SK-N-SH (cell line): ENCODE results near the gene STK39. TPM values are rescaled to one million over a fixed set of nuclear protein-coding genes. Genes with fewer than 3 reads are reported as not detected.

Experiments
- CTCF ChIA-PET: fragments of 300-600, 350-600 bp; formaldehyde crosslinking; extraction: SDS; loops from one replicate; lab custom pipeline; 2021; lab: Yijun Ruan, JAX
- POLR2A ChIA-PET: fragments of 350-600 bp; sonication (Branson Sonifier 250); formaldehyde crosslinking; extraction: SDS; loops from one replicate; lab custom pipeline; 2020; ENCODE audit warnings: antibody characterized with exemption, inconsistent platforms; lab: Yijun Ruan, JAX
- DNase-seq: peaks from one replicate; pipeline ENCODE4 v3.0.0; 2012
- H2AFZ ChIP-seq: fragments of 200-600 bp; sonication (generic); 2 replicates; pipeline ENCODE4 v1.8.1; 2016; ENCODE audit warnings: antibody characterized with exemption, mild to moderate bottlenecking, low read depth
- H3F3A ChIP-seq: fragments of 200-600 bp; sonication (generic); replicated peaks from 2 replicates; pipeline ENCODE3; 2016; ENCODE audit warnings: antibody characterized with exemption, mild to moderate bottlenecking; ENCODE audit not compliant: insufficient read depth
- H3K27ac ChIP-seq, 2 experiments: fragments of 200-500 bp in 1 of 2; fragments of 200-600 bp in 1 of 2; sonication (Bioruptor generic) in 1 of 2; sonication (generic), shearing (Covaris generic) in 1 of 2; 2 replicates each; pipeline versions ENCODE4 v1.5.1 to v1.6.1; 2014 to 2016; ENCODE audit warnings: low read depth in 2 of 2, inconsistent platforms in 1 of 2, low read length in 1 of 2, mild to moderate bottlenecking in 1 of 2, mixed read lengths in 1 of 2
- H3K27me3 ChIP-seq: fragments of 200-600 bp; sonication (generic), shearing (Covaris generic); 2 replicates; pipeline ENCODE4 v1.6.1; 2016; ENCODE audit warnings: mixed run types; ENCODE audit not compliant: insufficient read depth
- H3K36me3 ChIP-seq, 2 experiments: fragments of 200-500 bp in 1 of 2; fragments of 200-600 bp in 1 of 2; sonication (Bioruptor generic) in 1 of 2; sonication (generic) in 1 of 2; replicated peaks in 1 of 2; 2 replicates each; pipeline versions ENCODE3 to v1.5.1; 2014 to 2016; ENCODE audit warnings: low read length in 1 of 2, mild to moderate bottlenecking in 1 of 2; ENCODE audit not compliant: insufficient read depth in 2 of 2, control insufficient read depth in 1 of 2
- H3K4me1 ChIP-seq, 2 experiments: fragments of 200-500 bp in 1 of 2; fragments of 200-600 bp in 1 of 2; sonication (Bioruptor generic) in 1 of 2; sonication (generic), shearing (Covaris generic) in 1 of 2; 2 replicates each; pipeline versions ENCODE4 v1.5.1 to v1.6.1; 2014 to 2016; ENCODE audit warnings: low read depth in 1 of 2, low read length in 1 of 2, mixed run types in 1 of 2; ENCODE audit not compliant: insufficient read depth in 2 of 2, control insufficient read depth in 1 of 2
- H3K4me2 ChIP-seq: fragments of 200-600 bp; sonication (generic), shearing (Covaris generic); 2 replicates; pipeline ENCODE4 v1.6.1; 2017; ENCODE audit warnings: mixed run types
- H3K4me3 ChIP-seq, 2 experiments: fragments of 200-500 bp in 1 of 2; fragments of 200-600 bp in 1 of 2; sonication (Bioruptor generic) in 1 of 2; sonication (generic), shearing (Covaris generic) in 1 of 2; 2 replicates each; pipeline versions ENCODE4 v1.5.1 to v1.8.1; 2014 to 2016; ENCODE audit warnings: low read depth in 2 of 2, inconsistent platforms in 1 of 2, low read length in 1 of 2, mild to moderate bottlenecking in 1 of 2, mixed read lengths in 1 of 2, moderate library complexity in 1 of 2
- H3K79me2 ChIP-seq: fragments of 200-600 bp; sonication (generic); 2 replicates; pipeline ENCODE4 v1.8.1; 2017; ENCODE audit warnings: mild to moderate bottlenecking; ENCODE audit not compliant: insufficient read depth
- H3K9ac ChIP-seq: fragments of 200-600 bp; sonication (generic); 2 replicates; pipeline ENCODE4 v1.6.1; 2017; ENCODE audit warnings: mixed run types
- H3K9me2 ChIP-seq: fragments of 200-600 bp; sonication (generic); 2 replicates; pipeline ENCODE4 v1.6.1; 2017; ENCODE audit warnings: mixed run types
- H3K9me3 ChIP-seq: fragments of 200-600 bp; sonication (generic); 2 replicates; pipeline ENCODE4 v1.6.1; 2017; ENCODE audit warnings: mixed run types, mild to moderate bottlenecking, moderate library complexity
- H4K20me1 ChIP-seq: fragments of 200-600 bp; sonication (generic); 2 replicates; pipeline ENCODE4 v1.6.1; 2017; ENCODE audit warnings: mild to moderate bottlenecking, mixed run types; ENCODE audit not compliant: insufficient read depth
- CHD2 ChIP-seq: fragments of 150-350 bp; IDR thresholded peaks from 2 replicates; pipeline ENCODE4 v1.6.1; 2018; ENCODE audit warnings: low read length; ENCODE audit not compliant: partially characterized antibody
- ELF1 ChIP-seq: IDR thresholded peaks from 2 replicates; pipeline ENCODE4 v1.4.0; 2012
- EP300 ChIP-seq, 2 experiments: IDR thresholded peaks; 2 replicates each; pipeline versions ENCODE4 v1.4.0 to v1.6.1; 2012; ENCODE audit warnings: borderline replicate concordance in 1 of 2, low read depth in 1 of 2, low read length in 1 of 2
- EZH2phosphoT487 ChIP-seq: fragments of 200-600 bp; sonication (generic); IDR thresholded peaks from 2 replicates; pipeline ENCODE4 v1.6.1; 2017; ENCODE audit warnings: low read depth, mixed run types, mild to moderate bottlenecking, antibody characterized with exemption, moderate library complexity, borderline replicate concordance
- FOSL2 ChIP-seq: IDR thresholded peaks from 2 replicates; pipeline ENCODE4 v1.4.0; 2012; ENCODE audit warnings: low read depth, mild to moderate bottlenecking, moderate library complexity, borderline replicate concordance
- FOXJ3 ChIP-seq: sonication (generic); formaldehyde crosslinking; IDR thresholded peaks from 2 replicates; pipeline ENCODE4 v1.5.1; 2020; ENCODE audit warnings: mild to moderate bottlenecking, missing genetic modification reagents
- FOXM1 ChIP-seq: IDR thresholded peaks from 2 replicates; pipeline ENCODE4 v1.4.0; 2012; ENCODE audit warnings: low read depth, mild to moderate bottlenecking
- JUND ChIP-seq: IDR thresholded peaks from 2 replicates; pipeline ENCODE4 v1.4.0; 2012
- MEF2A ChIP-seq: IDR thresholded peaks from 2 replicates; pipeline ENCODE4 v1.4.0; 2012; ENCODE audit warnings: low read depth, borderline replicate concordance
- NFIC ChIP-seq: IDR thresholded peaks from 2 replicates; pipeline ENCODE4 v1.4.0; 2012; ENCODE audit warnings: borderline replicate concordance
- NRF1 ChIP-seq: IDR thresholded peaks from 2 replicates; pipeline ENCODE4 v1.6.1; 2012; ENCODE audit warnings: low read depth, mild to moderate bottlenecking, low read length
- POLR2AphosphoS5 ChIP-seq: IDR thresholded peaks from 2 replicates; pipeline ENCODE4 v1.6.1; 2012; ENCODE audit warnings: low read depth, low read length
- RAD21 ChIP-seq: IDR thresholded peaks from 2 replicates; pipeline ENCODE4 v1.6.1; 2012; ENCODE audit warnings: mild to moderate bottlenecking, low read length
- RFX5 ChIP-seq: IDR thresholded peaks from 2 replicates; pipeline ENCODE4 v1.6.1; 2012; ENCODE audit warnings: mild to moderate bottlenecking, improper control_type of control experiment, low read length
- RXRA ChIP-seq: IDR thresholded peaks from 2 replicates; pipeline ENCODE4 v1.4.0; 2012; ENCODE audit warnings: low read depth, mild to moderate bottlenecking, borderline replicate concordance
- SIN3A ChIP-seq: IDR thresholded peaks from 2 replicates; pipeline ENCODE4 v1.6.1; 2012; ENCODE audit warnings: low read depth, mild to moderate bottlenecking, low read length, moderate library complexity, borderline replicate concordance
- SMC3 ChIP-seq: IDR thresholded peaks from 2 replicates; pipeline ENCODE4 v1.6.1; 2012; ENCODE audit warnings: low read depth, low read length, improper control_type of control experiment
- TAF1 ChIP-seq: IDR thresholded peaks from 2 replicates; pipeline ENCODE4 v1.6.1; 2012; ENCODE audit warnings: low read depth, mild to moderate bottlenecking, low read length, moderate library complexity, borderline replicate concordance
- TCF12 ChIP-seq: IDR thresholded peaks from 2 replicates; pipeline ENCODE4 v1.4.0; 2012
- TEAD4 ChIP-seq: IDR thresholded peaks from 2 replicates; pipeline ENCODE4 v1.4.0; 2012; ENCODE audit warnings: mild to moderate bottlenecking, borderline replicate concordance; ENCODE audit not compliant: insufficient read depth
- WGBS: methylation state at CpG from one replicate; pipeline ENCODE4 v1.1.6; 2017; ENCODE audit warnings: low lambda C conversion rate; 5-methylcytosine and 5-hydroxymethylcytosine counted together
- polyA plus RNA-seq, 3 experiments: library from polyadenylated mRNA; depleted of rRNA; stranded (reverse); fragments of >200 nt; gene quantifications; 2 replicates each; pipeline ENCODE4 v1.2.3, GENCODE V29; 2012
- TF ChIP-seq, protein P1 (sequence below): IDR thresholded peaks from 2 replicates; pipeline ENCODE4 v1.4.0; 2012; ENCODE audit warnings: low read depth
- TF ChIP-seq, protein P2 (sequence below): IDR thresholded peaks from 2 replicates; pipeline ENCODE4 v1.4.0; 2012; ENCODE audit warnings: low read depth, borderline replicate concordance
- TF ChIP-seq, protein P3 (sequence below): fragments of 200-600 bp; sonication (generic); IDR thresholded peaks from 2 replicates; pipeline ENCODE4 v1.6.1; 2017; ENCODE audit warnings: antibody characterized with exemption, mild to moderate bottlenecking, moderate library complexity
- TF ChIP-seq, protein P4 (sequence below): fragments of 150-350 bp; IDR thresholded peaks from 2 replicates; pipeline ENCODE4 v1.6.1; 2016; ENCODE audit warnings: mild to moderate bottlenecking, low read depth, low read length
- TF ChIP-seq, protein P5 (sequence below): fragments of 150-350 bp; IDR thresholded peaks from 2 replicates; pipeline ENCODE4 v1.6.1; 2017; ENCODE audit warnings: antibody characterized with exemption, low read length, low read depth, borderline replicate concordance
- TF ChIP-seq, protein P6 (sequence below): IDR thresholded peaks from 2 replicates; pipeline ENCODE4; 2012

STK39 gene
- polyA plus RNA-seq, 1 of the 3 experiments (the other 2 are of a cell fraction): 9.6 TPM

DNA sequence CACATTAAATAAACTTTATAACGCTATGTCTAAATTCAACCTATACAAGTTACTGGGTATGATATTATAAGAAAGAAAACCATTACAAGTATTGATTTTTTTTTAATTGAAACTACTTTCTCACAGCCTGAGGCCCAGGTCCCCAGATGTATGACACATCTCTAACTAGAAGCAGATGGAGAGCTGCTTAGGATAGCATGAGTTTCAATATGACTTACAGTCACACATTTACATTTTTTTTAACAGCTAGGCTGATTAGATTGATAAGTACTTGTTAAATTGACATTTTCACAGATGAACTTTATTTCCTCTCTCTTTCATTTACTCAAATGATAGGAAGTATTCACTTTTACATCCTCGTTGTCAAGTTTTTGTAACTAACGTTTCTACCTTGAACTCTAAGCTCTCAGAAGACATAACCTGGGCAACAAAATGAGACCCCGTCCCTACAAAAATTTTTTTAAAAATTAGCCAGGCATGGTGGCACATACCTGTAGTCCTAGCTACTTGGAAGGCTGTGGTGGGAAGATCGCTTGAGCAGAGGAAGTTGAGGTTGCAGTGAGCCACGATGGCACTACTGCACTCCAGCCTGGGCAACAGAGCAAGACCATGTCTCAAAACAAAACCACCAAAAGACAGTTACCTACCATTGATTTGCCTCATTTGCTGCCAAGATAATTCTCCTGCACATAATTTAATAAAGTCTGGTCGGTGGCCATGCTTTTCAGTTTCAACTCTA is 52.4 kb downstream of the STK39 start:
- no peaks in the 10 kb centered on the region for H3K9me3 ChIP-seq
- peak overlapping the region in 1 of 2 experiments; percentile 24; a peak in 1 of 4 replicates for H3K27ac ChIP-seq
- H2AFZ ChIP-seq: no peak overlapping the region
- peaks cover 85% of the 10 kb centered on the region for H3K79me2 ChIP-seq
- H3K27me3 ChIP-seq: no peaks in the 10 kb centered on the region
- H3K4me1 ChIP-seq: peaks cover 34 to 40% of the 10 kb centered on the region in 2 experiments
- no peak overlapping the region for H3K9ac ChIP-seq
- H3K36me3 ChIP-seq: no peaks in the 10 kb centered on the region
- 70% methylated on average over 7 of the region's 7 CpGs for WGBS
- H3F3A ChIP-seq: peaks cover 10% of the 10 kb centered on the region
- CTCF ChIA-PET: interaction anchor here (1.2 to 2.6 kb wide), 2 partner anchors 12 to 76 kb away, joined by 3 to 7 read pairs; no protein-coding TSS in a partner anchor
- DNase-seq: peak; percentile 44
- H4K20me1 ChIP-seq: peaks cover 38% of the 10 kb centered on the region
- H3K4me2 ChIP-seq: no peak overlapping the region
- POLR2A ChIA-PET: no interaction called here
- no peaks in the 10 kb centered on the region for H3K9me2 ChIP-seq
- no peak overlapping the region for H3K4me3 ChIP-seq
- TF ChIP-seq EZH2phosphoT487: no peak
- TF ChIP-seq NRF1: no peak
- TF ChIP-seq CHD2: peak; percentile 32
- no peak for TF ChIP-seq SMC3
- TF ChIP-seq MEF2A: no peak
- TF ChIP-seq RAD21: no peak
- TF ChIP-seq TCF12: peak; percentile 90
- TF ChIP-seq, protein P1, sequence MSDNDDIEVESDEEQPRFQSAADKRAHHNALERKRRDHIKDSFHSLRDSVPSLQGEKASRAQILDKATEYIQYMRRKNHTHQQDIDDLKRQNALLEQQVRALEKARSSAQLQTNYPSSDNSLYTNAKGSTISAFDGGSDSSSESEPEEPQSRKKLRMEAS: no peak
- TF ChIP-seq, protein P2, sequence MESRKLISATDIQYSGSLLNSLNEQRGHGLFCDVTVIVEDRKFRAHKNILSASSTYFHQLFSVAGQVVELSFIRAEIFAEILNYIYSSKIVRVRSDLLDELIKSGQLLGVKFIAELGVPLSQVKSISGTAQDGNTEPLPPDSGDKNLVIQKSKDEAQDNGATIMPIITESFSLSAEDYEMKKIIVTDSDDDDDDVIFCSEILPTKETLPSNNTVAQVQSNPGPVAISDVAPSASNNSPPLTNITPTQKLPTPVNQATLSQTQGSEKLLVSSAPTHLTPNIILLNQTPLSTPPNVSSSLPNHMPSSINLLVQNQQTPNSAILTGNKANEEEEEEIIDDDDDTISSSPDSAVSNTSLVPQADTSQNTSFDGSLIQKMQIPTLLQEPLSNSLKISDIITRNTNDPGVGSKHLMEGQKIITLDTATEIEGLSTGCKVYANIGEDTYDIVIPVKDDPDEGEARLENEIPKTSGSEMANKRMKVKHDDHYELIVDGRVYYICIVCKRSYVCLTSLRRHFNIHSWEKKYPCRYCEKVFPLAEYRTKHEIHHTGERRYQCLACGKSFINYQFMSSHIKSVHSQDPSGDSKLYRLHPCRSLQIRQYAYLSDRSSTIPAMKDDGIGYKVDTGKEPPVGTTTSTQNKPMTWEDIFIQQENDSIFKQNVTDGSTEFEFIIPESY: no peak
- TF ChIP-seq TEAD4: no peak
- no peak for TF ChIP-seq POLR2AphosphoS5
- TF ChIP-seq ELF1: no peak
- no peak for TF ChIP-seq SIN3A
- TF ChIP-seq EP300 (IDR thresholded peaks at IDR 0.05; ENCODE audit: borderline replicate concordance in 1 of 2, low read depth in 1 of 2, low read length in 1 of 2): peak in 1 of 2 experiments; percentile 60; a peak in 1 of 4 replicates
- TF ChIP-seq NFIC: no peak
- peak; percentile 39 for TF ChIP-seq FOSL2
- no peak for TF ChIP-seq RFX5
- TF ChIP-seq, protein P3, sequence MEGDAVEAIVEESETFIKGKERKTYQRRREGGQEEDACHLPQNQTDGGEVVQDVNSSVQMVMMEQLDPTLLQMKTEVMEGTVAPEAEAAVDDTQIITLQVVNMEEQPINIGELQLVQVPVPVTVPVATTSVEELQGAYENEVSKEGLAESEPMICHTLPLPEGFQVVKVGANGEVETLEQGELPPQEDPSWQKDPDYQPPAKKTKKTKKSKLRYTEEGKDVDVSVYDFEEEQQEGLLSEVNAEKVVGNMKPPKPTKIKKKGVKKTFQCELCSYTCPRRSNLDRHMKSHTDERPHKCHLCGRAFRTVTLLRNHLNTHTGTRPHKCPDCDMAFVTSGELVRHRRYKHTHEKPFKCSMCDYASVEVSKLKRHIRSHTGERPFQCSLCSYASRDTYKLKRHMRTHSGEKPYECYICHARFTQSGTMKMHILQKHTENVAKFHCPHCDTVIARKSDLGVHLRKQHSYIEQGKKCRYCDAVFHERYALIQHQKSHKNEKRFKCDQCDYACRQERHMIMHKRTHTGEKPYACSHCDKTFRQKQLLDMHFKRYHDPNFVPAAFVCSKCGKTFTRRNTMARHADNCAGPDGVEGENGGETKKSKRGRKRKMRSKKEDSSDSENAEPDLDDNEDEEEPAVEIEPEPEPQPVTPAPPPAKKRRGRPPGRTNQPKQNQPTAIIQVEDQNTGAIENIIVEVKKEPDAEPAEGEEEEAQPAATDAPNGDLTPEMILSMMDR: no peak
- TF ChIP-seq, protein P4, sequence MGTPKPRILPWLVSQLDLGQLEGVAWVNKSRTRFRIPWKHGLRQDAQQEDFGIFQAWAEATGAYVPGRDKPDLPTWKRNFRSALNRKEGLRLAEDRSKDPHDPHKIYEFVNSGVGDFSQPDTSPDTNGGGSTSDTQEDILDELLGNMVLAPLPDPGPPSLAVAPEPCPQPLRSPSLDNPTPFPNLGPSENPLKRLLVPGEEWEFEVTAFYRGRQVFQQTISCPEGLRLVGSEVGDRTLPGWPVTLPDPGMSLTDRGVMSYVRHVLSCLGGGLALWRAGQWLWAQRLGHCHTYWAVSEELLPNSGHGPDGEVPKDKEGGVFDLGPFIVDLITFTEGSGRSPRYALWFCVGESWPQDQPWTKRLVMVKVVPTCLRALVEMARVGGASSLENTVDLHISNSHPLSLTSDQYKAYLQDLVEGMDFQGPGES: no peak
- no peak for TF ChIP-seq RXRA
- no peak for TF ChIP-seq FOXM1
- TF ChIP-seq FOXJ3 (CRISPR knock-in tag): no peak
- TF ChIP-seq, protein P5, sequence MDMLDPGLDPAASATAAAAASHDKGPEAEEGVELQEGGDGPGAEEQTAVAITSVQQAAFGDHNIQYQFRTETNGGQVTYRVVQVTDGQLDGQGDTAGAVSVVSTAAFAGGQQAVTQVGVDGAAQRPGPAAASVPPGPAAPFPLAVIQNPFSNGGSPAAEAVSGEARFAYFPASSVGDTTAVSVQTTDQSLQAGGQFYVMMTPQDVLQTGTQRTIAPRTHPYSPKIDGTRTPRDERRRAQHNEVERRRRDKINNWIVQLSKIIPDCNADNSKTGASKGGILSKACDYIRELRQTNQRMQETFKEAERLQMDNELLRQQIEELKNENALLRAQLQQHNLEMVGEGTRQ: no peak
- TF ChIP-seq TAF1: no peak
- TF ChIP-seq, protein P6, sequence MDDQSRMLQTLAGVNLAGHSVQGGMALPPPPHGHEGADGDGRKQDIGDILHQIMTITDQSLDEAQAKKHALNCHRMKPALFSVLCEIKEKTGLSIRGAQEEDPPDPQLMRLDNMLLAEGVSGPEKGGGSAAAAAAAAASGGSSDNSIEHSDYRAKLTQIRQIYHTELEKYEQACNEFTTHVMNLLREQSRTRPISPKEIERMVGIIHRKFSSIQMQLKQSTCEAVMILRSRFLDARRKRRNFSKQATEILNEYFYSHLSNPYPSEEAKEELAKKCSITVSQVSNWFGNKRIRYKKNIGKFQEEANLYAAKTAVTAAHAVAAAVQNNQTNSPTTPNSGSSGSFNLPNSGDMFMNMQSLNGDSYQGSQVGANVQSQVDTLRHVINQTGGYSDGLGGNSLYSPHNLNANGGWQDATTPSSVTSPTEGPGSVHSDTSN: peak; percentile 15; the same call in 1 of the 2 replicates
- TF ChIP-seq JUND: 0 out of 2 replicates have a peak, but pooled peaks have one; percentile 14
